Gastrocnemius medialis (tissue), 4 donors: ENCODE measurements around the gene IFNGR2. TPM values are rescaled to one million over a fixed set of nuclear protein-coding genes. Genes with fewer than 3 reads are reported as not detected.

Source experiments
- ATAC-seq, 2 donors: fragments of 150-250 bp; one replicate each; pipeline ENCODE4 v1.9.1; 2016
- DNase-seq, 2 donors: peaks; one replicate each; pipeline ENCODE4 v3.0.0-alpha.2; 2019
- H3K27ac ChIP-seq, 4 donors: fragments of 200-600 bp; sonication (generic); 1 replicate in 1 of 4; 2 replicates in 3 of 4; pipeline ENCODE4 v1.5.1; 2016 to 2018; ENCODE audit warnings: mild to moderate bottlenecking in 2 of 4, moderate library complexity in 1 of 4
- H3K27me3 ChIP-seq, 3 donors: fragments of 200-600 bp; sonication (generic) in 2 of 3; 1 replicate in 1 of 3; 2 replicates in 2 of 3; pipeline versions ENCODE4 v1.5.1 to v1.6.0; 2016 to 2019; ENCODE audit warnings: mild to moderate bottlenecking in 1 of 3, moderate library complexity in 1 of 3
- H3K36me3 ChIP-seq, 2 donors: fragments of 200-600 bp; sonication (generic) in 1 of 2; one replicate each; pipeline ENCODE4 v1.5.1; 2017 to 2018
- H3K4me1 ChIP-seq, 2 donors: fragments of 200-600 bp; sonication (generic) in 1 of 2; one replicate each; pipeline ENCODE4 v1.5.1; 2016 to 2017; ENCODE audit warnings: mild to moderate bottlenecking in 2 of 2
- H3K4me3 ChIP-seq, 4 donors: fragments of 200-600 bp; sonication (generic) in 3 of 4; 1 replicate in 1 of 4; 2 replicates in 3 of 4; pipeline ENCODE4 v1.5.1; 2016 to 2019; ENCODE audit warnings: mild to moderate bottlenecking in 2 of 4
- H3K9me3 ChIP-seq, 3 donors: fragments of 200-600 bp; sonication (generic) in 2 of 3; 1 replicate in 1 of 3; 2 replicates in 2 of 3; pipeline ENCODE4 v1.5.1; 2016 to 2019
- POLR2A ChIP-seq, 2 donors: fragments of 450-650 bp; IDR thresholded peaks; one replicate each; pipeline ENCODE4 v1.6.1; 2017; ENCODE audit warnings: antibody characterized with exemption in 2 of 2, mild to moderate bottlenecking in 2 of 2, moderate library complexity in 2 of 2
- in situ Hi-C, 4 donors: fragments of 200-750 bp; cut with MboI; loops; one replicate each; pipeline versions ENCODE4 v1.15.0 to v1.8.0; 2017; ENCODE audit warnings: low sequenced_read_pairs in 4 of 4
- intact Hi-C: fragments of 100-400 bp; cut with DNase I; formaldehyde crosslinking; loops from one replicate; pipeline ENCODE4 v1.15.1; 2023; ENCODE audit warnings: low total_unique reads
- total RNA-seq, 4 donors: library from RNA; depleted of rRNA; stranded (reverse); fragments of >200 nt; gene quantifications; one replicate each; pipeline versions ENCODE4 v1.1.0 to v1.2.3, GENCODE V29; 2016
- TF ChIP-seq, protein P1 (sequence below), 5 experiments: fragments of 450-650 bp in 3 of 5; fragments of 200-600 bp in 2 of 5; sonication (generic) in 2 of 5; IDR thresholded peaks in 4 of 5; conservative IDR thresholded peaks in 1 of 5; 1 replicate in 4 of 5; 2 replicates in 1 of 5; pipeline ENCODE4 v1.5.1; 2016 to 2019; ENCODE audit warnings: antibody characterized with exemption in 5 of 5, mild to moderate bottlenecking in 3 of 5, moderate library complexity in 3 of 5

IFNGR2 gene
- total RNA-seq, 4 donors from 2014 or later: 13.9 to 27.6 (median 24.2) TPM

DNA sequence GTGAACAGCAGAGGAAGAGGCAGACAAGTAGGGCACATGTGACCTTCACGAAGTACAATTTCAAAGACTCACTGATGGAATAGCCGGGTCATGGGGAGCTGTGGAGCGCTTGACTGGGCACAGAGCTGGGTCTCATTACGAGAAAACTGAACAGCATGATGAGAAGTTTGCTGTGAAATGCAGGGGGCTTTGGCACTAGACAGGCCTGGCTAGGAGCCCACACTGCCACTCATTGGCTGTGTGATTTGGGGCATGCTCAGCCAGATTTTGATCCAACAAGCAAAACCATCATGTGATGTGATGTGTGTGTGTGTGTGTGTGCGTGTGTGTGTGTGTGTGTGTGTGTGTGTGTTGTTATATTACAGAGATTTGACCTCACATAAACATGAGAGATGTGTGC is 4.9 kb upstream of the IFNGR2 start:
- no peak overlapping the region for H3K4me3 ChIP-seq
- H3K36me3 ChIP-seq: no peaks in the 10 kb centered on the region
- DNase-seq: no peak
- H3K27me3 ChIP-seq: no peaks in the 10 kb centered on the region
- peaks cover 0 to 6% of the 10 kb centered on the region in 2 donors for H3K4me1 ChIP-seq
- no peak for ATAC-seq
- no peak overlapping the region for H3K27ac ChIP-seq
- in situ Hi-C loops (no loop called here), intact Hi-C loops (no loop called here)
- TF ChIP-seq, protein P1, sequence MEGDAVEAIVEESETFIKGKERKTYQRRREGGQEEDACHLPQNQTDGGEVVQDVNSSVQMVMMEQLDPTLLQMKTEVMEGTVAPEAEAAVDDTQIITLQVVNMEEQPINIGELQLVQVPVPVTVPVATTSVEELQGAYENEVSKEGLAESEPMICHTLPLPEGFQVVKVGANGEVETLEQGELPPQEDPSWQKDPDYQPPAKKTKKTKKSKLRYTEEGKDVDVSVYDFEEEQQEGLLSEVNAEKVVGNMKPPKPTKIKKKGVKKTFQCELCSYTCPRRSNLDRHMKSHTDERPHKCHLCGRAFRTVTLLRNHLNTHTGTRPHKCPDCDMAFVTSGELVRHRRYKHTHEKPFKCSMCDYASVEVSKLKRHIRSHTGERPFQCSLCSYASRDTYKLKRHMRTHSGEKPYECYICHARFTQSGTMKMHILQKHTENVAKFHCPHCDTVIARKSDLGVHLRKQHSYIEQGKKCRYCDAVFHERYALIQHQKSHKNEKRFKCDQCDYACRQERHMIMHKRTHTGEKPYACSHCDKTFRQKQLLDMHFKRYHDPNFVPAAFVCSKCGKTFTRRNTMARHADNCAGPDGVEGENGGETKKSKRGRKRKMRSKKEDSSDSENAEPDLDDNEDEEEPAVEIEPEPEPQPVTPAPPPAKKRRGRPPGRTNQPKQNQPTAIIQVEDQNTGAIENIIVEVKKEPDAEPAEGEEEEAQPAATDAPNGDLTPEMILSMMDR (IDR thresholded peaks at IDR 0.05 in 4 of 5, conservative IDR thresholded peaks at IDR 0.05 in 1 of 5): no peak
- H3K9me3 ChIP-seq: no peaks in the 10 kb centered on the region

DNA sequence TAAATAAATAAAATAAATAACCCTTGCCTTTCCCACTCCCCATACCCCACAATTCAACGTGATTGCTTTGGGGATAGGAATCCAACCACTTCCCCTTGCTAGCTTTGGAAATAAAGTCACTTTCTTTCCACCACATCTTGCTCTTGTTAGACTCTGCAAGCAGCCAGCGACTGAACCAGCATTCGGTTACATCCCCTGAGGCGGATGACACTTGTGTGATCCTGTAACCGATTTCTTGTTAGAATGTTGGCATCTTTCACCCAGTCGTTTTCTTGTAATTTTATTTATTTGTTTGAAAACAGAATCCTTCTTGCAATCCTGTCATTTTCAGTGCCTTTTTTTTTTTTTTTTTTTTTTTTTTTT is 1.6 kb upstream of the IFNGR2 start:
- H3K36me3 ChIP-seq: no peaks in the 10 kb centered on the region
- intact Hi-C loops (loop anchor here (5.0 kb wide), 1 partner anchor 41 kb away; no protein-coding TSS in a partner anchor), in situ Hi-C loops (loop anchor here in 1 of 4 donors (25.0 kb wide), 1 partner anchor 111 kb away; no protein-coding TSS in a partner anchor)
- peak overlapping the region in 1 of 4 donors; percentile 7 for H3K27ac ChIP-seq
- ATAC-seq: no peak
- TF ChIP-seq POLR2A (IDR thresholded peaks at IDR 0.05): no peak
- TF ChIP-seq, protein P1 (IDR thresholded peaks at IDR 0.05 in 4 of 5, conservative IDR thresholded peaks at IDR 0.05 in 1 of 5): no peak
- peaks cover 8 to 14% of the 10 kb centered on the region in 2 donors for H3K4me1 ChIP-seq
- DNase-seq: no peak
- no peaks in the 10 kb centered on the region for H3K27me3 ChIP-seq
- no peaks in the 10 kb centered on the region for H3K9me3 ChIP-seq
- H3K4me3 ChIP-seq: no peak overlapping the region

DNA sequence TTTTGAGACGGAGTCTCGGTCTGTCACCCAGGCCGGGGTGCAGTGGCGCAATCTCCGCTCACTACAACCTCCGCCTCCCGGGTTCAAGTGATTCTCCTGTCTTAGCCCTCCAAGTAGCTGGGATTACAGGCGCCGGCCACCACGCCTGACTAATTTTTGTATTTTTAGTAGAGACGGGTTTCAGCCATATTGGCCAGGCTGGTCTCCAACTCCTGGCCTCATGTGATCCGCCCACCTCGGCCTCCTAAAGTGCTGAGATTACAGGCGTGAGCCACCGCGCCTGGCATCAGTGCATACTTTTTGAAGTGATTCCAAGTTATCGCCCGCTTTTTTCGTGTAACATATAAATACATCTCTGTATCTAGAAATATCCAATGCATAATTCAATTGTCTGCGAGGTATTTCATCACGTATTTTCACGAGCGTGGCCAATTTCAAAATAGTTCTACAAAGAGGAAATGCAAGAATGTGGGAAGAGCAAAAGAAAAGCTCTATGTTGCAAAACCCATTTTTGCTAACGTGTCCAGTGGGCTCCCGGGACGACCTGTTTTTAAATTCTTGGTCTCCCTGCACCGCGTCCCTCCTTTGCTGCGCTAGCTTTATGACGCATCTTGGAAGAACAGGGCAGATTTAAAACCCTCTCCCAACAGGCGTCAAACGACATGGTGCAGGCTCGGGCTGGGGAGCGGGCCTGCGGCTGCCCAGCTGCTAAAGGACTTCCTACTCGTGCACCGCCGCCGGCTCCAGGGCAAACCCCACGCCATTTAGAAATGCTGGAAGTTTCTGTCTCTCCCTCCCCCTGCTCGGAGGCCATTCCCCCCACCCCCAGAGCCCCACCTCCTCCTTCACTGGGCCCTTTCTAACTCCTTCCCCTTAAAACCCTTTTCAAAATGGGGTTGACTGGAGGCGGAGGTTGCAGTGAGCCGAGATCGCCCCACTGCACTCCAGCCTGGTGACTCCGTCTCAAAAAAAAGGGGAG is 923 bp upstream of the IFNGR2 start:
- TF ChIP-seq POLR2A (IDR thresholded peaks at IDR 0.05): peak; percentile 34 to 64
- TF ChIP-seq, protein P1 (IDR thresholded peaks at IDR 0.05 in 4 of 5, conservative IDR thresholded peaks at IDR 0.05 in 1 of 5): no peak
- peak; percentile 33 to 70 for DNase-seq
- Histone ChIP-seq H3K36me3 (no peaks in the 10 kb centered on the region), H3K4me3 (peak overlapping the region; percentile 83 to 94 (median 88)), H3K27ac (peak overlapping the region; percentile 70 to 92 (median 87)), H3K4me1 (peaks cover 8 to 14% of the 10 kb centered on the region in 2 donors), H3K9me3 (no peaks in the 10 kb centered on the region), H3K27me3 (no peaks in the 10 kb centered on the region)
- peak; percentile 38 to 42 for ATAC-seq
- intact Hi-C loops (loop anchor here (5.0 kb wide), 1 partner anchor 40 kb away; no protein-coding TSS in a partner anchor), in situ Hi-C loops (loop anchor here in 1 of 4 donors (25.0 kb wide), 1 partner anchor 110 kb away; no protein-coding TSS in a partner anchor)

DNA sequence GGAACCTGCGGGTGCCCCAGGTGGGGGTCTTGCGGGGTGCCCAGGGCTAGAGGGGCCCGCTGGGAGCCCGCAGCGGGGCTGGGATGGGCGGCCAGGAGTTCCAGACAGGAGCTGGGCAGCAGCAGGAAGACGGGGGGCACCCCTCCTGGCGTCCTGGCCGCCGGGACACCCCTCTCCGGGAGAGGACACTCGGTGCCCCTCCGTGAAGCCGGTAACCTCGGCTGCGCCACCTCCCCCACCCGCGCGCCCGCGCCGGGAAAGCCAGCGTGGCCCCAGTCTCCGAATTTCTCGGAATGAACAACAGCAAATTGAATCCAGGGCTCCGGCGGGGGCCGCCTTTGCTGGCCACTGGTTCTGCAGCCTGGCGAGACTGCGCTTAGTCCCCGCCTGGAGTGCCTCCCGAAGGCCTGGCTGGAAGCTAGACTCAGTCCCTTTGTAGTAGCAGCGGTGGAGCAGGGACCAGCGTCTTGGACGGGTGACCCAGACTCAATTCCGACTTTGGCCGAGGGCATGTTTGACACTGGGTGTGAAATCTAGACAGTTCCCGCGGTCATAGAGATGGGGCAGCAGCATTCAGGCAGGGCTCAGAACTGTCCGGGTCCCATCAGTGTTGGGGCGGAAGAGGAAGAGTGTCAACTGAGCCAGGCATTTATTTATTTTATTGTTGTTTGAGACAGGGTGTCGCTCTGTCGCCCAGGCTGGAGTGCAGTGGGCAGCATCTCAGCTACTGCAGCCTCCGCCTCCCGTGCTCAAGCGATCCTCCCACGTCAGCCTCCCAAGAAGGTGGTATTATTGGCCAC is 773 bp downstream of the IFNGR2 start:
- peaks cover 8 to 14% of the 10 kb centered on the region in 2 donors for H3K4me1 ChIP-seq
- H3K4me3 ChIP-seq: peak overlapping the region; percentile 83 to 94 (median 88)
- ATAC-seq (peak; percentile 48 to 59), DNase-seq (peak in 1 of 2 donors; percentile 34)
- intact Hi-C loops: loop anchor here (5.0 kb wide), 1 partner anchor 38 kb away; no protein-coding TSS in a partner anchor
- in situ Hi-C loops: loop anchor here in 1 of 4 donors (25.0 kb wide), 1 partner anchor 108 kb away; no protein-coding TSS in a partner anchor
- H3K9me3 ChIP-seq: no peaks in the 10 kb centered on the region
- no peaks in the 10 kb centered on the region for H3K36me3 ChIP-seq
- peak overlapping the region; percentile 82 to 92 (median 87) for H3K27ac ChIP-seq
- TF ChIP-seq, protein P1 (IDR thresholded peaks at IDR 0.05 in 4 of 5, conservative IDR thresholded peaks at IDR 0.05 in 1 of 5): no peak
- no peak for TF ChIP-seq POLR2A (IDR thresholded peaks at IDR 0.05)
- no peaks in the 10 kb centered on the region for H3K27me3 ChIP-seq
